Thyroid gland (tissue), 4 donors: ENCODE data around the gene COL25A1.

ENCODE experiments used
- CTCF ChIP-seq, 6 experiments: fragments of 200-600 bp in 3 of 6; fragments of 450-650 bp in 3 of 6; sonication (generic) in 3 of 6; IDR thresholded peaks; one replicate each; pipeline ENCODE4 v1.5.1; 2016 to 2019; ENCODE audit warnings: antibody characterized with exemption in 6 of 6, mild to moderate bottlenecking in 2 of 6, inconsistent platforms in 1 of 6, moderate library complexity in 1 of 6
- POLR2A ChIP-seq, 2 donors: fragments of 450-650 bp; IDR thresholded peaks; one replicate each; pipeline ENCODE4 v1.6.1; 2017; ENCODE audit warnings: antibody characterized with exemption in 2 of 2, mild to moderate bottlenecking in 2 of 2, moderate library complexity in 1 of 2

DNA sequence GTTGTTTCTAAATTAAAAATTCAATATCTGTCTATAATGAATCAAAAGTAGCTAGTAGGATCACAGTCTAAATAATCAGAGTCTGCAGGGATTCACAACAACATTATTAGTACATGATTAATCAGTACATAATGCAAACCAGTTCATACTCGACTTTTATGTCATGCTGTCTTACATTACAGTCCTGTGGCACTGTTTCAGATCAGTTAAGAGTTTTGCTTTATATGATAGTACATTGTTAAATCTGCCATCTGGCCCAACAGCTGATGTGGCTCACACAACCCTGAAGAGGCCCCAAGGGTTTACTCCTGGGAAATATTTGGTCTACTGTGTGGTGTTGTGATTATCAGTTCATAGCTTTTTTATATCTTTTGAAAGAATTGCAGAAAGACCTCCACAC lies 292.5 kb downstream of the COL25A1 start:
- TF ChIP-seq CTCF (IDR thresholded peaks at IDR 0.05) (no peak), POLR2A (IDR thresholded peaks at IDR 0.05) (no peak)
